Lung (tissue), 13 donors: ENCODE results near the gene PAQR9. TPM values are rescaled to one million over a fixed set of nuclear protein-coding genes. Genes with fewer than 3 reads are reported as not detected.
A peak's percentile ranks its signal among the peaks of the same experiment; 100 is the strongest.

ENCODE experiments used
- ATAC-seq: fragments of 200-7000 bp; cut with Tn5 transposase; one replicate; pipeline ENCODE4 v1.9.1; 2020; ENCODE audit warnings: moderate number of reproducible peaks; ENCODE audit not compliant: insufficient read depth, low FRiP score
- DNase-seq, 3 donors: peaks; one replicate each; pipeline ENCODE4 v3.0.0-alpha.2; 2013 to 2017
- H3K27ac ChIP-seq, 2 donors: one replicate each; pipeline ENCODE4 v1.5.1; 2013; ENCODE audit warnings: mild to moderate bottlenecking in 2 of 2, moderate library complexity in 2 of 2, control low read depth in 1 of 2, inconsistent platforms in 1 of 2, low read depth in 1 of 2, low read length in 1 of 2
- H3K27me3 ChIP-seq, 3 donors: one replicate each; pipeline ENCODE4 v1.5.1; 2013; ENCODE audit warnings: low read length in 2 of 3; ENCODE audit not compliant: control insufficient read depth in 3 of 3, insufficient read depth in 3 of 3
- H3K36me3 ChIP-seq, 4 donors: one replicate each; pipeline ENCODE4 v1.5.1; 2013; ENCODE audit warnings: low read length in 4 of 4, mild to moderate bottlenecking in 1 of 4, moderate library complexity in 1 of 4; ENCODE audit not compliant: control insufficient read depth in 4 of 4, insufficient read depth in 4 of 4
- H3K4me1 ChIP-seq, 5 donors: one replicate each; pipeline ENCODE4 v1.5.1; 2013; ENCODE audit warnings: low read length in 5 of 5, mild to moderate bottlenecking in 2 of 5, moderate library complexity in 1 of 5; ENCODE audit not compliant: control insufficient read depth in 5 of 5, insufficient read depth in 5 of 5
- H3K4me3 ChIP-seq: one replicate; pipeline ENCODE4 v1.5.1; 2013; ENCODE audit warnings: mild to moderate bottlenecking, control low read depth, moderate library complexity
- H3K9ac ChIP-seq, 2 donors: one replicate each; pipeline ENCODE4 v1.5.1; 2013; ENCODE audit warnings: low read length in 2 of 2, control low read depth in 1 of 2; ENCODE audit not compliant: insufficient read depth in 1 of 2
- H3K9me3 ChIP-seq, 4 donors: one replicate each; pipeline ENCODE4 v1.5.1; 2013; ENCODE audit warnings: low read length in 3 of 4, mild to moderate bottlenecking in 1 of 4, moderate library complexity in 1 of 4; ENCODE audit not compliant: control insufficient read depth in 4 of 4, insufficient read depth in 3 of 4
- CTCF ChIP-seq: IDR thresholded peaks from 2 replicates; pipeline ENCODE4 v1.5.1; 2012; ENCODE audit warnings: mild to moderate bottlenecking; ENCODE audit errors: control extremely low read depth, extremely low read depth
- whole genome bisulfite sequencing, 2 donors: extraction: QIAGEN DNeasy Blood & Tissue Kit; methylation state at CpG; one replicate each; pipeline ENCODE4 v1.1.7; 2013; 5-methylcytosine and 5-hydroxymethylcytosine counted together
- polyA plus RNA-seq, 2 donors: library from polyadenylated mRNA; stranded (reverse); fragments of 200-250 nt; gene quantifications; one replicate each; pipeline ENCODE4 v1.2.1, GENCODE V29; 2013
- small RNA-seq: library from RNA; depleted of rRNA; stranded (forward); fragments of <200 nt; gene quantifications from one replicate; pipeline ENCODE3, GENCODE V24; 2014; ENCODE audit warnings: low replicate concordance
- total RNA-seq, 2 donors: library from RNA; depleted of rRNA in 1 of 2; stranded (reverse); fragments of >200 nt in 1 of 2; gene quantifications; one replicate each; pipeline ENCODE4 v1.2.1, GENCODE V29; 2014 to 2021
- donor health status: control.
- donor health status: control.
- donor health status: Bipolar disorder and iron deficiency.
- donor health status: healthy.
- donor health status: DM: yes; HTN: yes; CAD: no.

PAQR9 gene
- total and polyA plus RNA-seq, 4 donors = not detected

GRCh38 chr3:142912402-142913172, 50.9 kb downstream of the PAQR9 start:
- H3K36me3 ChIP-seq = no peaks in the 10 kb centered on the region
- H3K4me3 ChIP-seq = no peak overlapping the region
- ATAC-seq (no peak), DNase-seq (peak in 2 of 3 donors; percentile 19 to 51)
- H3K4me1 ChIP-seq = peaks cover 0 to 8% (median 0%) of the 10 kb centered on the region in 5 donors
- 67 to 87% methylated on average over 6 of the region's 6 CpGs for WGBS, 2 donors
- peaks cover 0 to 3% (median 0%) of the 10 kb centered on the region in 3 donors for H3K27me3 ChIP-seq
- no peak overlapping the region for H3K9ac ChIP-seq
- peak overlapping the region in 1 of 2 donors; percentile 28 for H3K27ac ChIP-seq
- TF ChIP-seq CTCF = no peak
- H3K9me3 ChIP-seq = no peaks in the 10 kb centered on the region

Small RNAs within 50 kb of the gene (small RNA-seq; reads per million reads assigned to genes)
- not detected for gene AC021074.2

Other genes starting within 250 kb of the PAQR9 start
- gene TRPC1, start 239.6 kb downstream of the PAQR9 start, total RNA-seq = 10 to 100 TPM in 1 of 2 donors, 1 to 10 TPM in 1; 5.5 to 28.4 TPM
- 1 to 10 TPM; 1.1 to 3.9 TPM for gene TRPC1, start 239.6 kb downstream of the PAQR9 start, polyA plus RNA-seq
- gene PCOLCE2, start 74.6 kb downstream of the PAQR9 start, total RNA-seq = 10 to 100 TPM in 1 of 2 donors, 1 to 10 TPM in 1; 2.8 to 32.2 TPM
- 10 to 100 TPM; 15.5 to 15.7 TPM for gene PCOLCE2, start 74.6 kb downstream of the PAQR9 start, polyA plus RNA-seq
- gene U2SURP, start 37.9 kb upstream of the PAQR9 start, total RNA-seq = 100 to 1,000 TPM in 1 of 2 donors, 10 to 100 TPM in 1; 59.2 to 167 TPM
- gene U2SURP, start 37.9 kb upstream of the PAQR9 start, polyA plus RNA-seq = 10 to 100 TPM; 25.7 to 33.2 TPM
- 10 to 100 TPM; 14.5 to 53.3 TPM for gene CHST2, start 156.1 kb upstream of the PAQR9 start, total RNA-seq
- gene CHST2, start 156.1 kb upstream of the PAQR9 start, polyA plus RNA-seq = 10 to 100 TPM in 1 of 2 donors, 1 to 10 TPM in 1; 4.1 to 22.4 TPM